AG09309 (cell line): Measurements from ENCODE around the gene COCH.

ENCODE experiments used
- DNase-seq: peaks from one replicate; pipeline ENCODE4 v3.0.0-alpha.2; 2010; ENCODE audit warnings: low read depth
- H3K4me3 ChIP-seq: 2 replicates; pipeline ENCODE4 v1.5.1; 2011; ENCODE audit warnings: mild to moderate bottlenecking, low read depth, low read length, moderate library complexity; ENCODE audit not compliant: control insufficient read depth
- CTCF ChIP-seq: IDR thresholded peaks from 2 replicates; pipeline ENCODE4 v1.5.1; 2011; ENCODE audit warnings: mild to moderate bottlenecking, low read depth, low read length, inconsistent platforms; ENCODE audit not compliant: insufficient read depth, control insufficient read depth; ENCODE audit errors: missing control alignments

Gene COCH

GRCh38 chr14:30861200-30861599, 13.2 kb upstream of the COCH start:
- H3K4me3 ChIP-seq, result no peak overlapping the region
- no peak for DNase-seq
- TF ChIP-seq CTCF, result no peak

DNA sequence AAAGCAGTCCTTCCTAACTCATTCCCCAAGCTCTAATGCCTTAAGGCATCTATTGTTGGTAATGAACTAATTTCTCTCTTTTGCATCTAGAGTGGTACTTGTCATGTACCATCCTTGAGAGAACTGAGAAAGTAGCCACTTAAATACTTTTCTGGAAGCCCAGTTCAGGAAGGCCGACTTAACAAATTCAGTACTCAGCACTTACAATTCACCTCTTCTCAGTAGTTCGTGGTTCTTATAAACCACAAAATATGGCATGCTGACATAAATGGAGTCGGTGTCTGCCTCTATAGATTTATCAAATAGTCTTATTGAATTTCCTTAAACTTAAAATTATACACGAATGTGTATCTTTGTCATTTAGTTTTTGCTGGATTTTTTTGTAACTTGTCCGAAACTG, 9.4 kb upstream of the COCH start:
- TF ChIP-seq CTCF, result no peak
- H3K4me3 ChIP-seq, result no peak overlapping the region
- DNase-seq, result no peak

DNA sequence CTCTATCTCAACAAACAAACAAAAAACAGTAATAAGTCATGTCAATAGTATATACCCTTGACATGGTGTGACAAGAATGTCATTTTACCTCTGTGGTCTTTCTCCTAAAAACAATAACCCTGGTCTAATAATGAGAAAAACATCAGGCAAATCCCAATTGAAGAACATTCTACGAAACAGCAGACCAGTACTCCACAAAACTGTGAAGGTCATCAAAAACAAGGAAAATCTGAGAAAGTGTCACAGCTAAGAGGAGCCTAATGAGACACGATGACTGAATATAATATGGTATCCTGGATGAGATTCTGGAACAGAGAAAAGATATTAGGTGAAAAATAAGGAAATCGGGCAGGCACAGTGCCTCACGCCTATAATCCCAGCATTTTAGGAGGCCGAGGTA, 5.6 kb upstream of the COCH start:
- no peak overlapping the region for H3K4me3 ChIP-seq
- DNase-seq, result no peak
- TF ChIP-seq CTCF, result no peak

DNA sequence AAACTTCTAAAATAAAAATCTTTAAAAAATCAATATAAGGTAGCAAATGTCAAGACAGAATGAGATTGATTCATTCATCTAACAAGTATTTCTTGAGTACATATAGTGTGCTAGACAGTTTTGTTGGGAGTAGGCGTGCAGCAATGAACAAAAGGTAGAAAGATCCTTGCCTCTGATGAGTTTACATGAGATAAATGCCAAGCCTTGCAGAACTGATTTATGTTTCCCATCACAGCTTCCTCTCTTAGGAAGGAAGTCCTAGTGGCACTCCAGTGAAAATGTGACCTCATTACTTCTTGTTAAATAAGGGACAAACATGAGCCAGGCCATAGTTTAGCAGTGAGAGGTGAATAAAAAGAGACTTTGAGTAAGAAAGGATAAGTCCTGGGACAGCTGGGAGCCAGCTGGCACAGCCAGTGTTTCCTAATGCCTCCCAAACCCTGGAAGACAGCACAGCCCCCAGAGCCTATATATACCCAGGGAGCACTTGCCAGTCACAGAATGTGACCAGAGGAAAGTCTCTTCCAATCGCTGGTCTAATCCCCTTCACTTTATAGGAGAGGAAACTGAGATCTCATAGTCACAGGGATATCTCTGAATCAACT, 4.7 kb upstream of the COCH start:
- TF ChIP-seq CTCF, result no peak
- no peak for DNase-seq
- no peak overlapping the region for H3K4me3 ChIP-seq

GRCh38 chr14:30872602-30873001, 1.8 kb upstream of the COCH start:
- no peak for TF ChIP-seq CTCF
- DNase-seq, result no peak
- H3K4me3 ChIP-seq, result no peak overlapping the region

- no peak overlapping the region for H3K4me3 ChIP-seq
- no peak for TF ChIP-seq CTCF
Measured at GRCh38 chr14:30873308-30874119, 845 bp upstream of the COCH start.

More at GRCh38 chr14:30873308-30874119, 845 bp upstream of the COCH start:
- no peak for DNase-seq
